ENCODE data around the gene ARVCF. TPM values are rescaled to one million over a fixed set of nuclear protein-coding genes. Genes with fewer than 3 reads are reported as not detected.

The ARVCF gene
- total and polyA plus RNA-seq, 2 of the 8 experiments (the other 6 are each of a cell fraction or from before 2014, with no cell fraction given): 31.0 to 43.2 TPM

GRCh38 chr22:20043997-20044342, 27.3 kb upstream of the ARVCF start (continued):
- no peak for TF ChIP-seq CHD7 (IDR thresholded peaks at IDR 0.05; ENCODE audit: insufficient replicate concordance, low read length)
- TF ChIP-seq TEAD4 (IDR thresholded peaks at IDR 0.05; ENCODE audit: low read depth, low read length): no peak
- TF ChIP-seq BCL11A (IDR thresholded peaks at IDR 0.05; ENCODE audit: low read depth in 2 of 2, low read length in 2 of 2): no peak
- TF ChIP-seq BRCA1 (IDR thresholded peaks at IDR 0.05; ENCODE audit: low read depth, low read length): no peak
- no peak for TF ChIP-seq SP1 (IDR thresholded peaks at IDR 0.05; ENCODE audit: low read depth, low read length)
- TF ChIP-seq ASH2L (IDR thresholded peaks at IDR 0.05; ENCODE audit: low read length): no peak
